Osteocyte (in vitro differentiated cells): ENCODE data around the gene CNTNAP2. TPM values are rescaled to one million over a fixed set of nuclear protein-coding genes. Genes with fewer than 3 reads are reported as not detected.

Experiments
- DNase-seq: peaks from one replicate; pipeline ENCODE4 v3.0.0; 2021; ENCODE audit warnings: mixed read lengths; ENCODE audit not compliant: unreplicated experiment; ENCODE audit errors: extremely low spot score
- H3K27ac Mint-ChIP-seq: one replicate; pipeline ENCODE4 v1.8.0; 2021; ENCODE audit warnings: mild to moderate bottlenecking, mixed read lengths; ENCODE audit not compliant: unreplicated experiment
- H3K27me3 Mint-ChIP-seq: one replicate; pipeline ENCODE4 v1.8.0; 2021; ENCODE audit warnings: mixed read lengths; ENCODE audit not compliant: unreplicated experiment
- H3K36me3 Mint-ChIP-seq: one replicate; pipeline ENCODE4 v1.8.0; 2021; ENCODE audit warnings: mixed read lengths; ENCODE audit not compliant: unreplicated experiment
- H3K4me1 Mint-ChIP-seq: one replicate; pipeline ENCODE4 v1.8.0; 2021; ENCODE audit warnings: mixed read lengths; ENCODE audit not compliant: unreplicated experiment
- H3K4me3 Mint-ChIP-seq: one replicate; pipeline ENCODE4 v1.8.0; 2021; ENCODE audit warnings: mild to moderate bottlenecking, moderate library complexity, mixed read lengths; ENCODE audit not compliant: unreplicated experiment
- H3K9me3 Mint-ChIP-seq: one replicate; pipeline ENCODE4 v1.8.0; 2021; ENCODE audit warnings: mixed read lengths; ENCODE audit not compliant: unreplicated experiment
- CTCF ChIP-seq: fragments of 200-600 bp; sonication (generic); IDR thresholded peaks from 2 replicates; pipeline ENCODE4 v1.5.0; 2021; ENCODE audit warnings: antibody characterized with exemption, mild to moderate bottlenecking, moderate library complexity
- total RNA-seq: library from RNA; stranded (reverse); gene quantifications from 2 replicates; pipeline ENCODE4 v1.2.1, GENCODE V29; 2021

The CNTNAP2 gene
- total RNA-seq, 1 donor from 2014 or later, result 1.4 TPM

DNA sequence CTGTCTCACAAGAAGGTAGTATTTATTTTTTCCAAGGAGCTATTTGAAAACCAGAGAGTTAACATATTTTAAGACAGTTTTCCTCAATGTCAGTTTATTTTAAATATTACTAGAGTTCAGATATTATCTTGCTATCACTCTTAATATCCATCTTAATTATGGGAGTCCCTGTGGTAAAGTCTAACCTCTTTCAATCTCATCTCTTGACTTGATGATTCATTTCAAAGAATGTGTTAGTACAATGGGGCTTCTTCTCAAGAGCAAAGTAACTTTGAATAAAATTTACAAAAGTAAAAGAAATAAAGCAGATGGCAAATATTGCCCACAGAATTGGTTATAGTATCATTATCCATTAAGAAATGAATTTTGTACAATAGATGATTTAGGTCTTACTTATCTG lies 1742.9 kb downstream of the CNTNAP2 start:
- DNase-seq, result no peak
- no peaks in the 10 kb centered on the region for H3K4me1 Mint-ChIP-seq
- H3K27me3 Mint-ChIP-seq, result no peaks in the 10 kb centered on the region
- no peak for TF ChIP-seq CTCF
- H3K27ac Mint-ChIP-seq, result no peak overlapping the region
- no peaks in the 10 kb centered on the region for H3K36me3 Mint-ChIP-seq
- H3K9me3 Mint-ChIP-seq, result peaks cover 9% of the 10 kb centered on the region
- H3K4me3 Mint-ChIP-seq, result no peak overlapping the region

- H3K27ac Mint-ChIP-seq, result no peak overlapping the region
- TF ChIP-seq CTCF, result no peak
- H3K4me3 Mint-ChIP-seq, result no peak overlapping the region
- DNase-seq, result no peak
- H3K36me3 Mint-ChIP-seq, result no peaks in the 10 kb centered on the region
- no peaks in the 10 kb centered on the region for H3K4me1 Mint-ChIP-seq
- peaks cover 11% of the 10 kb centered on the region for H3K9me3 Mint-ChIP-seq
- H3K27me3 Mint-ChIP-seq, result no peaks in the 10 kb centered on the region
Measured at GRCh38 chr7:147861058-147861716, 1744.6 kb downstream of the CNTNAP2 start.

DNA sequence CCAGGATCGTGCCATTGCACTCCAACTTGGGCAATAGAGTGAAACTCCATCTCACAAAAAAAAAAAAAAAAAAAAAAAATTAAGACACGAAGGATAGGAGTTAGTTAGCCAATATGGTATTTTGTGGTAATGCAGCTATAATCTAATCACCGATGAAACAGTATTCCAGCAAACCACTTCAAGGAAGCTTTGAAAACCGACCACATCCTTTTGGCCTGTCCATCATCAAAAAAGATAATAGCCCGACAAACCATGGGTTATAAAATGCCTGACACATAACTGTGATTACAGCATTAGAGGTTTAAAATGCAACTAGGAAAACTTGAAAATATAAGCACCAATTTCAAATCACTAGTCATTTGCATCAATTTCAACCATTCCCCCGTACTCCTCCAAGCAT lies 1745.3 kb downstream of the CNTNAP2 start:
- no peaks in the 10 kb centered on the region for H3K27me3 Mint-ChIP-seq
- H3K27ac Mint-ChIP-seq, result no peak overlapping the region
- no peak for TF ChIP-seq CTCF
- peaks cover 11% of the 10 kb centered on the region for H3K9me3 Mint-ChIP-seq
- no peak for DNase-seq
- no peak overlapping the region for H3K4me3 Mint-ChIP-seq
- H3K36me3 Mint-ChIP-seq, result no peaks in the 10 kb centered on the region
- no peaks in the 10 kb centered on the region for H3K4me1 Mint-ChIP-seq

- Mint-ChIP-seq H3K9me3 (peaks cover 16% of the 10 kb centered on the region), H3K4me3 (no peak overlapping the region), H3K36me3 (no peaks in the 10 kb centered on the region), H3K4me1 (no peaks in the 10 kb centered on the region), H3K27ac (no peak overlapping the region), H3K27me3 (no peaks in the 10 kb centered on the region)
- no peak for DNase-seq
- no peak for TF ChIP-seq CTCF
Measured at GRCh38 chr7:147869456-147869855, 1752.9 kb downstream of the CNTNAP2 start.

- DNase-seq, result no peak
- Mint-ChIP-seq H3K9me3 (peaks cover 6% of the 10 kb centered on the region), H3K36me3 (no peaks in the 10 kb centered on the region), H3K27me3 (peaks cover 2% of the 10 kb centered on the region), H3K4me1 (no peaks in the 10 kb centered on the region), H3K27ac (no peak overlapping the region), H3K4me3 (no peak overlapping the region)
- TF ChIP-seq CTCF, result no peak
Measured at GRCh38 chr7:147878912-147879661, 1762.5 kb downstream of the CNTNAP2 start.
